OCI-LY1 (cell line): ENCODE measurements around the gene ZCCHC17.

ENCODE experiments used
- EZH2 ChIP-seq: fragments of 200-600 bp; sonication (generic), shearing (Covaris generic); IDR thresholded peaks from 2 replicates; pipeline ENCODE4 v1.8.0; 2017; ENCODE audit warnings: borderline replicate concordance, mixed run types, mild to moderate bottlenecking, antibody characterized with exemption, low read length, moderate library complexity, mixed read lengths
- TF ChIP-seq, protein P1 (sequence below): fragments of 200-600 bp; sonication (generic), shearing (Covaris generic); IDR thresholded peaks from 2 replicates; pipeline ENCODE4 v1.5.1; 2017; ENCODE audit warnings: mild to moderate bottlenecking, antibody characterized with exemption, low read length, moderate library complexity, mixed read lengths

DNA sequence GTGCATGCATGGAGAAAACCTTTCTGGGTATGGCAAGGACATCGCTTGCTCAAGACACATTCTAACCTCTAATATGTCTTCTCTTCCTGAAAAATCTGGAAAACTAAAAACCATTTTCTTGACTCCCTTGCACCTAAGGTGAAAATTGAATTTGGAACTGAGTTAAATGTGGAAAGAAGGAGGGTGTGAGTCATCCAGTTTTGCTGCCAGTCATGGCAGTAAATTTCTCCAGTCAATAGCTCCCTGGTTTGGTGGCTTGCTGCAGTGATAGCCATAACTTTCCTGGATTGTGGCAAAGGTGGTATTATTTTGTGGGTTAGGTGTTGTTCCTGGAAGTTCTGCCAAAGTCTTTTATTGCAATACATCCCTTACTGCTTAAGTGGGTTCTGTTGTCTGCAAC, 2.5 kb downstream of the ZCCHC17 start:
- TF ChIP-seq, protein P1, sequence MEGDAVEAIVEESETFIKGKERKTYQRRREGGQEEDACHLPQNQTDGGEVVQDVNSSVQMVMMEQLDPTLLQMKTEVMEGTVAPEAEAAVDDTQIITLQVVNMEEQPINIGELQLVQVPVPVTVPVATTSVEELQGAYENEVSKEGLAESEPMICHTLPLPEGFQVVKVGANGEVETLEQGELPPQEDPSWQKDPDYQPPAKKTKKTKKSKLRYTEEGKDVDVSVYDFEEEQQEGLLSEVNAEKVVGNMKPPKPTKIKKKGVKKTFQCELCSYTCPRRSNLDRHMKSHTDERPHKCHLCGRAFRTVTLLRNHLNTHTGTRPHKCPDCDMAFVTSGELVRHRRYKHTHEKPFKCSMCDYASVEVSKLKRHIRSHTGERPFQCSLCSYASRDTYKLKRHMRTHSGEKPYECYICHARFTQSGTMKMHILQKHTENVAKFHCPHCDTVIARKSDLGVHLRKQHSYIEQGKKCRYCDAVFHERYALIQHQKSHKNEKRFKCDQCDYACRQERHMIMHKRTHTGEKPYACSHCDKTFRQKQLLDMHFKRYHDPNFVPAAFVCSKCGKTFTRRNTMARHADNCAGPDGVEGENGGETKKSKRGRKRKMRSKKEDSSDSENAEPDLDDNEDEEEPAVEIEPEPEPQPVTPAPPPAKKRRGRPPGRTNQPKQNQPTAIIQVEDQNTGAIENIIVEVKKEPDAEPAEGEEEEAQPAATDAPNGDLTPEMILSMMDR, result no peak
- TF ChIP-seq EZH2, result no peak
